HG02938 (cell line): Measurements from ENCODE around the gene ALG9.
"Not testable (repeated sequence)": the region's sequence is repeated elsewhere in the genome, so short reads cannot be mapped to it uniquely, and the experiment has no call there.

Source experiments
- ATAC-seq: cut with Tn5 transposase; IDR thresholded peaks from one replicate; pipeline ENCODE4 v1.9.1; 2021; ENCODE audit warnings: mild to moderate bottlenecking, moderate library complexity; ENCODE audit not compliant: unreplicated experiment

Gene ALG9

GRCh38 chr11:111772535-111772934, 98.8 kb downstream of the ALG9 start:
- ATAC-seq: no peak

GRCh38 chr11:111771205-111771604, 100.2 kb downstream of the ALG9 start:
- not testable (repeated sequence) for ATAC-seq

- ATAC-seq: no peak
Observed at GRCh38 chr11:111770581-111771134, 100.7 kb downstream of the ALG9 start.

- no peak for ATAC-seq
Observed at GRCh38 chr11:111766834-111767142, 104.6 kb downstream of the ALG9 start.

GRCh38 chr11:111765984-111766833, 105.2 kb downstream of the ALG9 start, which contains the start of gene PPP2R1B:
TSS of gene PPP2R1B (minus strand) at chr11:111766389. CDS start at chr11:111766361, 28 bp downstream.
- ATAC-seq: peak; percentile 92

GRCh38 chr11:111765320-111765983, 105.9 kb downstream of the ALG9 start:
- peak; percentile 28 for ATAC-seq

GRCh38 chr11:111764621-111765020, 106.8 kb downstream of the ALG9 start:
- ATAC-seq: no peak

- ATAC-seq: no peak
Observed at GRCh38 chr11:111762981-111763643, 108.3 kb downstream of the ALG9 start.

- ATAC-seq: no peak
Observed at GRCh38 chr11:111762526-111762925, 108.9 kb downstream of the ALG9 start.

GRCh38 chr11:111761036-111761435, 110.3 kb downstream of the ALG9 start:
- ATAC-seq: no peak

- ATAC-seq: no peak
Observed at GRCh38 chr11:111759778-111760407, 111.5 kb downstream of the ALG9 start.

GRCh38 chr11:111759376-111759775, 112.0 kb downstream of the ALG9 start:
- no peak for ATAC-seq

- ATAC-seq: no peak
Observed at GRCh38 chr11:111756097-111756496, 115.3 kb downstream of the ALG9 start.

GRCh38 chr11:111749646-111750045, 121.7 kb downstream of the ALG9 start:
- ATAC-seq: no peak

GRCh38 chr11:111748035-111748804, 123.2 kb downstream of the ALG9 start:
- ATAC-seq: no peak

GRCh38 chr11:111745719-111746504, 125.5 kb downstream of the ALG9 start:
- no peak for ATAC-seq

- no peak for ATAC-seq
Observed at GRCh38 chr11:111743700-111744099, 127.7 kb downstream of the ALG9 start.

- ATAC-seq: no peak
Observed at GRCh38 chr11:111741751-111742150, 129.6 kb downstream of the ALG9 start.

- ATAC-seq: no peak
Observed at GRCh38 chr11:111739299-111739698, 132.1 kb downstream of the ALG9 start.
